22Rv1 (cell line): ENCODE measurements around the gene WDR86.

ENCODE experiments used
- CTCF ChIP-seq: fragments of 450-650 bp; IDR thresholded peaks from 2 replicates; pipeline ENCODE4 v1.5.1; 2017; ENCODE audit warnings: mild to moderate bottlenecking
- ZFX ChIP-seq: fragments of 450-650 bp; IDR thresholded peaks from 2 replicates; pipeline ENCODE4 v1.6.1; 2017; ENCODE audit warnings: antibody characterized with exemption, borderline replicate concordance

- TF ChIP-seq CTCF = no peak
- no peak for TF ChIP-seq ZFX
Observed at GRCh38 chr7:151426441-151426903, 16.6 kb upstream of the WDR86 start.
